ENCODE measurements around the gene PROK2.

PROK2 gene

GRCh38 chr3:71786217-71786549 is 1.2 kb upstream of the PROK2 start:
- DNase-seq, result no peak

- DNase-seq, result peak; percentile 16
Observed at GRCh38 chr3:71785532-71786216, 726 bp upstream of the PROK2 start.

- peak; percentile 9 for DNase-seq
Observed at GRCh38 chr3:71784201-71784913, 591 bp downstream of the PROK2 start.

- no peak for DNase-seq
Observed at GRCh38 chr3:71783152-71783551, 1.8 kb downstream of the PROK2 start.

- DNase-seq, result no peak
Observed at GRCh38 chr3:71780430-71780829, 4.5 kb downstream of the PROK2 start.

GRCh38 chr3:71779674-71780377 is 5.1 kb downstream of the PROK2 start:
- DNase-seq, result no peak

- DNase-seq, result no peak
Observed at GRCh38 chr3:71778353-71778752, 6.6 kb downstream of the PROK2 start.

GRCh38 chr3:71776538-71776937 is 8.4 kb downstream of the PROK2 start:
- DNase-seq, result no peak

- DNase-seq, result no peak
Observed at GRCh38 chr3:71771884-71772283, 13.1 kb downstream of the PROK2 start.

- no peak for DNase-seq
Observed at GRCh38 chr3:71771126-71771525, 13.8 kb downstream of the PROK2 start.

- DNase-seq, result no peak
Observed at GRCh38 chr3:71763426-71763825, 21.5 kb downstream of the PROK2 start.

- no peak for DNase-seq
Observed at GRCh38 chr3:71760140-71760539, 24.8 kb downstream of the PROK2 start.

GRCh38 chr3:71759401-71759800 is 25.5 kb downstream of the PROK2 start:
- DNase-seq, result no peak

- DNase-seq, result no peak
Observed at GRCh38 chr3:71758091-71758490, 26.9 kb downstream of the PROK2 start.

- DNase-seq, result peak; percentile 12
Observed at GRCh38 chr3:71754610-71755253, 30.2 kb downstream of the PROK2 start.

GRCh38 chr3:71753701-71754609 is 31.0 kb downstream of the PROK2 start, which contains the start of gene GPR27:
Gene GPR27 (plus strand): TSS chr3:71753855. CDS start chr3:71754050, 195 bp downstream.
- peak; percentile 62 for DNase-seq

- peak; percentile 14 for DNase-seq
Observed at GRCh38 chr3:71752831-71753700, 31.9 kb downstream of the PROK2 start.

GRCh38 chr3:71751602-71752001 is 33.3 kb downstream of the PROK2 start:
- DNase-seq, result no peak

GRCh38 chr3:71744738-71745137 is 40.2 kb downstream of the PROK2 start:
- no peak for DNase-seq

GRCh38 chr3:71742621-71743020 is 42.3 kb downstream of the PROK2 start:
- DNase-seq, result no peak

GRCh38 chr3:71734881-71735280 is 50.1 kb downstream of the PROK2 start:
- no peak for DNase-seq

All from NCI-H69 (cell line).